ENCODE data around the gene JMY. TPM values are rescaled to one million over a fixed set of nuclear protein-coding genes. Genes with fewer than 3 reads are reported as not detected.

Gene JMY
- total RNA-seq, 1 donor from 2014 or later = 7.0 TPM

- DNase-seq (ENCODE audit: low read depth) = peak; percentile 37
- no peak overlapping the region for H3K27ac ChIP-seq (ENCODE audit: low read depth, low read length)
- H3K4me3 ChIP-seq (ENCODE audit: insufficient read depth, low read depth, low read length) = no peak overlapping the region
- no peaks in the 10 kb centered on the region for H3K36me3 ChIP-seq (ENCODE audit: insufficient read depth, low read length)
- H3K79me2 ChIP-seq (ENCODE audit: insufficient read depth, low read length) = no peaks in the 10 kb centered on the region
- H3K9me3 ChIP-seq (ENCODE audit: insufficient read depth, low read depth, low read length) = no peaks in the 10 kb centered on the region
- Mint-ChIP-seq H3K4me3 (ENCODE audit: unreplicated experiment) (no peak overlapping the region), H3K27me3 (ENCODE audit: low read depth, unreplicated experiment) (no peaks in the 10 kb centered on the region), H3K27ac (ENCODE audit: unreplicated experiment) (peak overlapping the region; percentile 29), H3K36me3 (ENCODE audit: low read depth, unreplicated experiment) (peaks cover 3% of the 10 kb centered on the region), H3K9me3 (ENCODE audit: unreplicated experiment) (no peaks in the 10 kb centered on the region), H3K4me1 (ENCODE audit: low read depth, unreplicated experiment) (peaks cover 18% of the 10 kb centered on the region)
- FAIRE-seq = peak; percentile 49
- no peak overlapping the region for H3K4me2 ChIP-seq (ENCODE audit: low read length)
- peaks cover 5% of the 10 kb centered on the region for H3K4me1 ChIP-seq (ENCODE audit: insufficient read depth, low read length)
- no peak for TF ChIP-seq EZH2 (IDR thresholded peaks at IDR 0.05; ENCODE audit: insufficient read depth, low read length)
- H2AFZ ChIP-seq (ENCODE audit: low read depth, low read length) = no peak overlapping the region
- H4K20me1 ChIP-seq (ENCODE audit: insufficient read depth, low read length) = no peaks in the 10 kb centered on the region
- no peaks in the 10 kb centered on the region for H3K27me3 ChIP-seq (ENCODE audit: insufficient read depth, low read length)
- no peak overlapping the region for H3K9ac ChIP-seq (ENCODE audit: low read length)
Measured at GRCh38 chr5:79301046-79301712, 65.2 kb downstream of the JMY start.

DNA sequence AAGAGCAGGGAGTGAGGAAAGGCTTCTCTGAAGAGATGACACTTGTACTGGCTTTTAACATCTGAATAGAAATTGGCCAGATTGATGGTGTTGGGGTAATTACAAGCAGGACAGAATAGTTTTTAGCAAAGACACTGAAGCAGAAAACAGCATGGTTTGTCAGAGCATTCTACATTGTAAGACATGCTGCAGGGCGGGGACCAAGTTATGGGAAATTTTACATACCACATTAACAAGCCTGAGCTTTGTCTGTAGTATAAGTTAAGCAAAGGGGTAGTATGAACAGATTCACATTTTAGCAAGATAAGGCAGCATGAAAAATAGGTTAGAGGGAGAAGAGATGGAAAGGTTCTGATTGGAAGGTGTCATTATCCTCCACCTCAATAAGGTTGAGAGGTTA, 66.5 kb downstream of the JMY start:
- Histone ChIP-seq H3K9ac (ENCODE audit: low read length) (no peak overlapping the region), H4K20me1 (ENCODE audit: insufficient read depth, low read length) (no peaks in the 10 kb centered on the region), H3K4me2 (ENCODE audit: low read length) (no peak overlapping the region), H3K27me3 (ENCODE audit: insufficient read depth, low read length) (no peaks in the 10 kb centered on the region), H3K4me1 (ENCODE audit: insufficient read depth, low read length) (peaks cover 1% of the 10 kb centered on the region), H3K79me2 (ENCODE audit: insufficient read depth, low read length) (no peaks in the 10 kb centered on the region), H3K27ac (ENCODE audit: low read depth, low read length) (no peak overlapping the region), H2AFZ (ENCODE audit: low read depth, low read length) (no peak overlapping the region), H3K9me3 (ENCODE audit: insufficient read depth, low read depth, low read length) (no peaks in the 10 kb centered on the region), H3K36me3 (ENCODE audit: insufficient read depth, low read length) (no peaks in the 10 kb centered on the region), H3K4me3 (ENCODE audit: insufficient read depth, low read depth, low read length) (no peak overlapping the region)
- Mint-ChIP-seq H3K4me1 (ENCODE audit: low read depth, unreplicated experiment) (peaks cover 13% of the 10 kb centered on the region), H3K36me3 (ENCODE audit: low read depth, unreplicated experiment) (peaks cover 13% of the 10 kb centered on the region), H3K27me3 (ENCODE audit: low read depth, unreplicated experiment) (no peaks in the 10 kb centered on the region), H3K9me3 (ENCODE audit: unreplicated experiment) (no peaks in the 10 kb centered on the region), H3K4me3 (ENCODE audit: unreplicated experiment) (no peak overlapping the region), H3K27ac (ENCODE audit: unreplicated experiment) (no peak overlapping the region)
- DNase-seq (ENCODE audit: low read depth) (no peak), FAIRE-seq (no peak)
- TF ChIP-seq, protein P1, sequence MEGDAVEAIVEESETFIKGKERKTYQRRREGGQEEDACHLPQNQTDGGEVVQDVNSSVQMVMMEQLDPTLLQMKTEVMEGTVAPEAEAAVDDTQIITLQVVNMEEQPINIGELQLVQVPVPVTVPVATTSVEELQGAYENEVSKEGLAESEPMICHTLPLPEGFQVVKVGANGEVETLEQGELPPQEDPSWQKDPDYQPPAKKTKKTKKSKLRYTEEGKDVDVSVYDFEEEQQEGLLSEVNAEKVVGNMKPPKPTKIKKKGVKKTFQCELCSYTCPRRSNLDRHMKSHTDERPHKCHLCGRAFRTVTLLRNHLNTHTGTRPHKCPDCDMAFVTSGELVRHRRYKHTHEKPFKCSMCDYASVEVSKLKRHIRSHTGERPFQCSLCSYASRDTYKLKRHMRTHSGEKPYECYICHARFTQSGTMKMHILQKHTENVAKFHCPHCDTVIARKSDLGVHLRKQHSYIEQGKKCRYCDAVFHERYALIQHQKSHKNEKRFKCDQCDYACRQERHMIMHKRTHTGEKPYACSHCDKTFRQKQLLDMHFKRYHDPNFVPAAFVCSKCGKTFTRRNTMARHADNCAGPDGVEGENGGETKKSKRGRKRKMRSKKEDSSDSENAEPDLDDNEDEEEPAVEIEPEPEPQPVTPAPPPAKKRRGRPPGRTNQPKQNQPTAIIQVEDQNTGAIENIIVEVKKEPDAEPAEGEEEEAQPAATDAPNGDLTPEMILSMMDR (IDR thresholded peaks at IDR 0.05; ENCODE audit: insufficient read depth, low read depth, low read length) = no peak
- no peak for TF ChIP-seq EZH2 (IDR thresholded peaks at IDR 0.05; ENCODE audit: insufficient read depth, low read length)

GRCh38 chr5:79305706-79306105, 69.8 kb downstream of the JMY start:
- no peak overlapping the region for H2AFZ ChIP-seq (ENCODE audit: low read depth, low read length)
- no peaks in the 10 kb centered on the region for H3K9me3 Mint-ChIP-seq (ENCODE audit: unreplicated experiment)
- no peak overlapping the region for H3K4me2 ChIP-seq (ENCODE audit: low read length)
- H3K4me1 ChIP-seq (ENCODE audit: insufficient read depth, low read length) = no peaks in the 10 kb centered on the region
- H3K36me3 Mint-ChIP-seq (ENCODE audit: low read depth, unreplicated experiment) = peaks cover 10% of the 10 kb centered on the region
- no peaks in the 10 kb centered on the region for H3K79me2 ChIP-seq (ENCODE audit: insufficient read depth, low read length)
- FAIRE-seq = no peak
- no peaks in the 10 kb centered on the region for H3K9me3 ChIP-seq (ENCODE audit: insufficient read depth, low read depth, low read length)
- H3K4me3 ChIP-seq (ENCODE audit: insufficient read depth, low read depth, low read length) = no peak overlapping the region
- no peaks in the 10 kb centered on the region for H3K27me3 ChIP-seq (ENCODE audit: insufficient read depth, low read length)
- no peak for TF ChIP-seq EZH2 (IDR thresholded peaks at IDR 0.05; ENCODE audit: insufficient read depth, low read length)
- TF ChIP-seq, protein P1 (IDR thresholded peaks at IDR 0.05; ENCODE audit: insufficient read depth, low read depth, low read length) = no peak
- no peak overlapping the region for H3K27ac Mint-ChIP-seq (ENCODE audit: unreplicated experiment)
- DNase-seq (ENCODE audit: low read depth) = no peak
- no peak overlapping the region for H3K4me3 Mint-ChIP-seq (ENCODE audit: unreplicated experiment)
- H3K4me1 Mint-ChIP-seq (ENCODE audit: low read depth, unreplicated experiment) = peaks cover 5% of the 10 kb centered on the region
- H4K20me1 ChIP-seq (ENCODE audit: insufficient read depth, low read length) = no peaks in the 10 kb centered on the region
- H3K9ac ChIP-seq (ENCODE audit: low read length) = no peak overlapping the region
- no peaks in the 10 kb centered on the region for H3K36me3 ChIP-seq (ENCODE audit: insufficient read depth, low read length)
- H3K27me3 Mint-ChIP-seq (ENCODE audit: low read depth, unreplicated experiment) = no peaks in the 10 kb centered on the region
- H3K27ac ChIP-seq (ENCODE audit: low read depth, low read length) = no peak overlapping the region

All from astrocyte (in vitro differentiated cells and primary cell).